Lower leg skin (tissue), 4 donors: ENCODE data around the gene CCDC8. TPM values are rescaled to one million over a fixed set of nuclear protein-coding genes. Genes with fewer than 3 reads are reported as not detected.
"Not testable (repeated sequence)": the region's sequence is repeated elsewhere in the genome, so short reads cannot be mapped to it uniquely, and the experiment has no call there.

Source experiments
- DNase-seq, 2 donors: peaks; one replicate each; pipeline ENCODE4 v3.0.0-alpha.2; 2019; ENCODE audit warnings: low spot score in 2 of 2
- H3K4me3 ChIP-seq: fragments of 200-600 bp; sonication (generic); 2 replicates; pipeline ENCODE4 v1.5.1; 2017; ENCODE audit warnings: mild to moderate bottlenecking, low read depth; ENCODE audit not compliant: poor library complexity, severe bottlenecking
- CTCF ChIP-seq, 3 donors: fragments of 450-650 bp; IDR thresholded peaks; one replicate each; pipeline ENCODE4 v1.5.1; 2016; ENCODE audit warnings: antibody characterized with exemption in 3 of 3, mild to moderate bottlenecking in 3 of 3, moderate library complexity in 2 of 3
- POLR2A ChIP-seq, 2 donors: fragments of 450-650 bp; IDR thresholded peaks; one replicate each; pipeline ENCODE4 v1.6.1; 2016 to 2017; ENCODE audit warnings: antibody characterized with exemption in 2 of 2, mild to moderate bottlenecking in 1 of 2, moderate library complexity in 1 of 2
- WGBS, 2 donors: methylation state at CpG; one replicate each; pipeline ENCODE4 v1.1.5; 2018; 5-methylcytosine and 5-hydroxymethylcytosine counted together
- intact Hi-C: fragments of 100-400 bp; cut with DNase I; formaldehyde crosslinking; loops from one replicate; pipeline ENCODE4 v1.15.0; 2023; ENCODE audit warnings: low total_unique reads
- total RNA-seq, 4 donors: library from RNA; depleted of rRNA; stranded (reverse); fragments of >200 nt; gene quantifications; one replicate each; pipeline ENCODE4 v1.1.0, GENCODE V29; 2016

The CCDC8 gene
- total RNA-seq, 4 donors from 2014 or later: 1.1 to 11.5 (median 4.2) TPM

- DNase-seq: peak in 1 of 2 donors; percentile 68
- TF ChIP-seq POLR2A (IDR thresholded peaks at IDR 0.05): no peak
- TF ChIP-seq CTCF (IDR thresholded peaks at IDR 0.05): no peak
- H3K4me3 ChIP-seq: no peak overlapping the region
- 96 to 97% methylated on average over 2 of the region's 2 CpGs for WGBS, 2 donors
- intact Hi-C loops: no loop called here
Observed at GRCh38 chr19:46381346-46381745, 32.0 kb downstream of the CCDC8 start.

GRCh38 chr19:46380690-46381089 lies 32.7 kb downstream of the CCDC8 start:
- WGBS, 2 donors: 93 to 98% methylated on average over 2 of the region's 2 CpGs
- intact Hi-C loops: no loop called here

GRCh38 chr19:46378268-46378667 lies 35.1 kb downstream of the CCDC8 start:
- TF ChIP-seq POLR2A (IDR thresholded peaks at IDR 0.05) (no peak), CTCF (IDR thresholded peaks at IDR 0.05) (no peak)
- 16 to 21% methylated on average over 2 of the region's 2 CpGs for WGBS, 2 donors
- no peak for DNase-seq
- H3K4me3 ChIP-seq: no peak overlapping the region
- intact Hi-C loops: no loop called here

More at GRCh38 chr19:46380690-46381089, 32.7 kb downstream of the CCDC8 start:
- DNase-seq: no peak
- no peak overlapping the region for H3K4me3 ChIP-seq
- TF ChIP-seq CTCF (IDR thresholded peaks at IDR 0.05): no peak
- TF ChIP-seq POLR2A (IDR thresholded peaks at IDR 0.05): no peak

- no peak overlapping the region for H3K4me3 ChIP-seq
- WGBS, 2 donors: 89 to 94% methylated on average over 19 of the region's 20 CpGs
- TF ChIP-seq CTCF (IDR thresholded peaks at IDR 0.05) (no peak), POLR2A (IDR thresholded peaks at IDR 0.05) (no peak)
- intact Hi-C loops: no loop called here
- peak in 1 of 2 donors; percentile 56 for DNase-seq
Observed at GRCh38 chr19:46376241-46377153, 36.9 kb downstream of the CCDC8 start.

GRCh38 chr19:46375476-46376067 lies 37.8 kb downstream of the CCDC8 start:
- DNase-seq: peak in 1 of 2 donors; percentile 85
- intact Hi-C loops, H3K4me3 ChIP-seq: not testable (repeated sequence)
- WGBS, 2 donors: 91 to 96% methylated on average over 22 of the region's 22 CpGs
